PC-3 (cell line): ENCODE results near the gene TMEM30B. TPM values are rescaled to one million over a fixed set of nuclear protein-coding genes. Genes with fewer than 3 reads are reported as not detected.
A peak's percentile ranks its signal among the peaks of the same experiment; 100 is the strongest.

ENCODE experiments used
- ATAC-seq: fragments of 200-7000 bp; cut with Tn5 transposase; 2 replicates; pipeline ENCODE4 v1.9.1; 2020; ENCODE audit warnings: mild to moderate bottlenecking, moderate library complexity
- BruUV-seq: library from RNA; stranded (reverse); fragments of 400-500 nt; replicated peaks from 2 replicates; lab custom pipeline; 2021; lab: Mats Ljungman, UMichigan
- CTCF ChIA-PET: fragments of 300-600 bp; sonication (Branson Sonifier 250); formaldehyde crosslinking; loops from one replicate; lab custom pipeline; 2022; ENCODE audit warnings: antibody characterized with exemption; lab: Charles Lee
- POLR2A ChIA-PET: fragments of 300-600 bp; sonication (Branson Sonifier 250); formaldehyde crosslinking; loops from one replicate; lab custom pipeline; 2022; ENCODE audit warnings: antibody characterized with exemption; ENCODE audit not compliant: unreplicated experiment; lab: Charles Lee
- DNase-seq: peaks from one replicate; pipeline ENCODE4 v3.0.0-alpha.2; 2015
- H2AFZ ChIP-seq: fragments of 300-600 bp; sonication (generic); 2 replicates; pipeline ENCODE4 v1.6.0; 2016; ENCODE audit warnings: antibody characterized with exemption, low read length
- H3F3A ChIP-seq: fragments of 300-600 bp; sonication (generic); one replicate; pipeline ENCODE4 v1.6.0; 2017; ENCODE audit warnings: antibody characterized with exemption, low read length, control low read depth, mild to moderate bottlenecking; ENCODE audit not compliant: unreplicated experiment
- H3K27ac ChIP-seq: fragments of 300-600 bp; sonication (generic); 2 replicates; pipeline ENCODE4 v1.5.1; 2016; ENCODE audit warnings: mild to moderate bottlenecking, low read length
- H3K27me3 ChIP-seq: fragments of 300-600 bp; sonication (generic); 2 replicates; pipeline ENCODE4 v1.6.1; 2016; ENCODE audit warnings: low read length, mixed read lengths
- H3K36me3 ChIP-seq: fragments of 300-600 bp; sonication (generic); 2 replicates; pipeline ENCODE4 v1.6.1; 2016; ENCODE audit warnings: low read depth, mixed run types, low read length, mixed read lengths
- H3K4me1 ChIP-seq: fragments of 300-600 bp; sonication (generic); 2 replicates; pipeline ENCODE4 v1.5.1; 2016; ENCODE audit warnings: low read length; ENCODE audit not compliant: insufficient read depth
- H3K4me2 ChIP-seq: fragments of 300-600 bp; sonication (generic); 2 replicates; pipeline ENCODE4 v1.6.0; 2016; ENCODE audit warnings: low read length
- H3K4me3 ChIP-seq: fragments of 300-600 bp; sonication (generic); 2 replicates; pipeline ENCODE4 v1.5.1; 2016; ENCODE audit warnings: mild to moderate bottlenecking, low read length, mixed read lengths
- H3K79me2 ChIP-seq: fragments of 300-600 bp; sonication (generic); 2 replicates; pipeline ENCODE4 v1.6.1; 2017; ENCODE audit warnings: low read length, mixed read lengths
- H3K9ac ChIP-seq: fragments of 300-600 bp; sonication (generic); 2 replicates; pipeline ENCODE4 v1.6.0; 2016; ENCODE audit warnings: mild to moderate bottlenecking, low read length
- H3K9me2 ChIP-seq: fragments of 300-600 bp; sonication (generic); replicated peaks from 2 replicates; pipeline ENCODE4 v1.6.1; 2016; ENCODE audit warnings: mixed run types, low read length, mixed read lengths
- H3K9me3 ChIP-seq: fragments of 300-600 bp; sonication (generic); 2 replicates; pipeline ENCODE4 v1.6.1; 2016; ENCODE audit warnings: low read length, mixed read lengths
- H4K20me1 ChIP-seq: fragments of 300-600 bp; sonication (generic); 2 replicates; pipeline ENCODE4 v1.6.1; 2016; ENCODE audit warnings: low read length, mixed read lengths
- CTCF ChIP-seq: fragments of 300-600 bp; sonication (generic); conservative IDR thresholded peaks from 2 replicates; pipeline ENCODE4 v1.5.1; 2017; ENCODE audit warnings: antibody characterized with exemption, low read depth, mild to moderate bottlenecking, low read length
- EZH2 ChIP-seq: fragments of 300-600 bp; sonication (generic); IDR thresholded peaks from one replicate; pipeline ENCODE4 v1.6.1; 2017; ENCODE audit warnings: antibody characterized with exemption, mild to moderate bottlenecking, low read length; ENCODE audit not compliant: unreplicated experiment
- EZH2phosphoT487 ChIP-seq: fragments of 300-600 bp; sonication (generic); IDR thresholded peaks from 2 replicates; pipeline ENCODE4 v1.6.1; 2018; ENCODE audit warnings: mild to moderate bottlenecking, antibody characterized with exemption, low read length, borderline replicate concordance
- intact Hi-C: fragments of 100-400 bp; cut with micrococcal nuclease; formaldehyde crosslinking; loops from 2 replicates; pipeline ENCODE4 v1.9.0; 2023
- total RNA-seq: library from RNA; depleted of rRNA; stranded (reverse); fragments of >200 nt; gene quantifications from 2 replicates; pipeline ENCODE4 v1.2.3, GENCODE V29; 2014

The TMEM30B gene
- total RNA-seq, 1 experiment from 2014 or later: 70.6 TPM

GRCh38 chr14:61279082-61279481 is 2.1 kb downstream of the TMEM30B start:
- no peak overlapping the region for H3K27ac ChIP-seq
- BruUV-seq: TSS peak; percentile 55

GRCh38 chr14:61277784-61278183 is 3.4 kb downstream of the TMEM30B start:
- BruUV-seq: no TSS peak
- no peaks in the 10 kb centered on the region for H3K9me2 ChIP-seq
- TF ChIP-seq EZH2phosphoT487 (no peak), CTCF (no peak), EZH2 (no peak)
- ChIA-PET CTCF (interaction anchor here (0.7 kb wide), 1 partner anchor 12 kb away, joined by 3 read pairs; no protein-coding TSS in a partner anchor), POLR2A (interaction anchor here (0.5 to 0.6 kb wide), 2 partner anchors 193 to 614 kb away, joined by 3 read pairs; no protein-coding TSS in a partner anchor)
- peak overlapping the region; percentile 85 for H3K4me3 ChIP-seq
- no peak overlapping the region for H3K27ac ChIP-seq
- H3K27me3 ChIP-seq: no peaks in the 10 kb centered on the region
- ATAC-seq (no peak), DNase-seq (no peak)
- peak overlapping the region; percentile 88; the same call in 1 of the 2 replicates for H3K9ac ChIP-seq
- H4K20me1 ChIP-seq: peaks cover 31% of the 10 kb centered on the region
- intact Hi-C loops: no loop called here
- no peaks in the 10 kb centered on the region for H3F3A ChIP-seq
- H3K4me1 ChIP-seq: peaks cover 35% of the 10 kb centered on the region
- H3K79me2 ChIP-seq: peaks cover 35% of the 10 kb centered on the region
- H3K4me2 ChIP-seq: peak overlapping the region; percentile 83
- no peaks in the 10 kb centered on the region for H3K9me3 ChIP-seq
- H3K36me3 ChIP-seq: no peaks in the 10 kb centered on the region
- H2AFZ ChIP-seq: no peak overlapping the region

More at GRCh38 chr14:61279082-61279481, 2.1 kb downstream of the TMEM30B start:
- H3K79me2 ChIP-seq: peaks cover 35% of the 10 kb centered on the region
- H3K4me3 ChIP-seq: peak overlapping the region; percentile 85
- no peaks in the 10 kb centered on the region for H3F3A ChIP-seq
- DNase-seq (peak; percentile 43), ATAC-seq (no peak)
- H3K4me1 ChIP-seq: peaks cover 44% of the 10 kb centered on the region
- TF ChIP-seq CTCF (no peak), EZH2 (no peak), EZH2phosphoT487 (no peak)
- H3K27me3 ChIP-seq: no peaks in the 10 kb centered on the region
- intact Hi-C loops: no loop called here
- no peaks in the 10 kb centered on the region for H3K9me2 ChIP-seq
- ChIA-PET POLR2A (interaction anchor here (0.5 to 0.8 kb wide), 4 partner anchors 15 to 69 kb away, joined by 3 to 13 read pairs (median 4); no protein-coding TSS in a partner anchor), CTCF (interaction anchor here (0.6 to 0.9 kb wide), 6 partner anchors 10 to 490 kb away, joined by 3 to 7 read pairs (median 4); no protein-coding TSS in a partner anchor)
- peaks cover 31% of the 10 kb centered on the region for H4K20me1 ChIP-seq
- no peaks in the 10 kb centered on the region for H3K36me3 ChIP-seq
- peak overlapping the region; percentile 88 for H3K9ac ChIP-seq
- H3K4me2 ChIP-seq: peak overlapping the region; percentile 83
- no peaks in the 10 kb centered on the region for H3K9me3 ChIP-seq
- H2AFZ ChIP-seq: 0 out of 2 replicates have a peak overlapping the region, but pooled peaks have one; percentile 6

- H3K4me2 ChIP-seq: peak overlapping the region; percentile 83
- H3K9me3 ChIP-seq: no peaks in the 10 kb centered on the region
- POLR2A ChIA-PET: no interaction called here
- no peak overlapping the region for H3K27ac ChIP-seq
- H3K4me3 ChIP-seq: peak overlapping the region; percentile 85
- H3K9me2 ChIP-seq: no peaks in the 10 kb centered on the region
- no peak overlapping the region for H2AFZ ChIP-seq
- peaks cover 31% of the 10 kb centered on the region for H4K20me1 ChIP-seq
- intact Hi-C loops: no loop called here
- no peak for ATAC-seq
- no peak overlapping the region for H3K9ac ChIP-seq
- no peaks in the 10 kb centered on the region for H3F3A ChIP-seq
- CTCF ChIA-PET: interaction anchor here (0.7 kb wide), 2 partner anchors 10 to 13 kb away, joined by 3 read pairs; no protein-coding TSS in a partner anchor
- H3K36me3 ChIP-seq: no peaks in the 10 kb centered on the region
- BruUV-seq: no TSS peak
- no peak for DNase-seq
- no peaks in the 10 kb centered on the region for H3K27me3 ChIP-seq
- TF ChIP-seq CTCF (no peak), EZH2phosphoT487 (no peak), EZH2 (no peak)
- H3K79me2 ChIP-seq: peaks cover 35% of the 10 kb centered on the region
- peaks cover 30% of the 10 kb centered on the region for H3K4me1 ChIP-seq
Measured at GRCh38 chr14:61277232-61277631, 3.9 kb downstream of the TMEM30B start.
